Loucy (cell line): Measurements from ENCODE around the gene NOL12.

ENCODE experiments used
- EZH2phosphoT487 ChIP-seq: fragments of 200-600 bp; IDR thresholded peaks from 2 replicates; pipeline ENCODE4 v1.6.1; 2018; ENCODE audit warnings: antibody characterized with exemption, mild to moderate bottlenecking, moderate library complexity, borderline replicate concordance
- TF ChIP-seq, protein P1 (sequence below): fragments of 200-600 bp; sonication (generic); conservative IDR thresholded peaks from 2 replicates; pipeline ENCODE4 v1.5.1; 2014; ENCODE audit warnings: mild to moderate bottlenecking, antibody characterized with exemption, low read length

DNA sequence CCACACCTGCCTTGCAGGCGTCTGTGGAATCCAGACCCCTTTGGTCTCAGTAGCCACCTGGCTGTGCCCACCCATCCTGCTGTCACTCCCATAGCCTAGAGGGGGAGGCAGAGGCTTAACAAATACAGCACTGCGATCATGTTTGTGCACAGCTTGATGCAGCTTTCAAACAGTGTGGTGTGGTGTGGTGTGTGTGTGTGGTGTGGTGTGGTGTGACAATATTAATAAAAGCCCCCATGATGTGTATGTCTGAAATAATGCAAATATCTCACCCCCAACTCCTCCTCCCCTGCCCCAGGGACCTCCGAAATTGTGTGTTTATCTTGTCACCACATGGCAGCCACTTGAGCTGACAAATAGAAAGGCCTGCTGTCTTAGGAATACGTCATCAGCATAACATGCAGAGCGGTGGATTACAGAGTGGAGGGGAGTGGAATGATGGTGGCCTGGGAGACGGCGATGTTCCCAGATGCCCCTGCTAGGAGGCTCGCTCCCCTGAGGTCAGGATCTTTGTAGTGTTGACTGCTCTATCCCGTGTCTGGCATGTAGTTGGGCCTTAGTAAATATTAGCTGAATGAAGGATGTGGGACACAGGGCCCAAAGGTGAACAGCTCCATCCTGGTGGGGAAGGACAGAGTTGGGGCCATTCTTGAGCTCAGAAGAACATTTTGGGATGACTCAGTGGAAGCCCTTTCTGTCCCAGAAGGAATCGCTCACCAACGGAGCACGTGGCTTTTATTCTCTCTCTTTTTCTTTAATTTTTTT, 24.8 kb upstream of the NOL12 start:
- TF ChIP-seq, protein P1, sequence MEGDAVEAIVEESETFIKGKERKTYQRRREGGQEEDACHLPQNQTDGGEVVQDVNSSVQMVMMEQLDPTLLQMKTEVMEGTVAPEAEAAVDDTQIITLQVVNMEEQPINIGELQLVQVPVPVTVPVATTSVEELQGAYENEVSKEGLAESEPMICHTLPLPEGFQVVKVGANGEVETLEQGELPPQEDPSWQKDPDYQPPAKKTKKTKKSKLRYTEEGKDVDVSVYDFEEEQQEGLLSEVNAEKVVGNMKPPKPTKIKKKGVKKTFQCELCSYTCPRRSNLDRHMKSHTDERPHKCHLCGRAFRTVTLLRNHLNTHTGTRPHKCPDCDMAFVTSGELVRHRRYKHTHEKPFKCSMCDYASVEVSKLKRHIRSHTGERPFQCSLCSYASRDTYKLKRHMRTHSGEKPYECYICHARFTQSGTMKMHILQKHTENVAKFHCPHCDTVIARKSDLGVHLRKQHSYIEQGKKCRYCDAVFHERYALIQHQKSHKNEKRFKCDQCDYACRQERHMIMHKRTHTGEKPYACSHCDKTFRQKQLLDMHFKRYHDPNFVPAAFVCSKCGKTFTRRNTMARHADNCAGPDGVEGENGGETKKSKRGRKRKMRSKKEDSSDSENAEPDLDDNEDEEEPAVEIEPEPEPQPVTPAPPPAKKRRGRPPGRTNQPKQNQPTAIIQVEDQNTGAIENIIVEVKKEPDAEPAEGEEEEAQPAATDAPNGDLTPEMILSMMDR = peak; percentile 84
- TF ChIP-seq EZH2phosphoT487 = no peak
